GM12878 (cell line): ENCODE results near the gene CCN2. TPM values are rescaled to one million over a fixed set of nuclear protein-coding genes. Genes with fewer than 3 reads are reported as not detected.

ENCODE experiments used
- ATAC-seq: fragments of 200-7000 bp; cut with Tn5 transposase; 3 replicates; pipeline ENCODE4 v1.9.1; 2020; ENCODE audit warnings: mild to moderate bottlenecking, moderate library complexity
- BruUV-seq: library from RNA; stranded (reverse); fragments of 400-500 nt; replicated peaks from 2 replicates; lab custom pipeline; 2021; lab: Mats Ljungman, UMichigan
- CTCF ChIA-PET: fragments of 300-600 bp; sonication (Branson Sonifier 250); formaldehyde crosslinking; extraction: SDS; loops from one replicate; lab custom pipeline; 2021; ENCODE audit warnings: inconsistent platforms; lab: Yijun Ruan, JAX
- POLR2A ChIA-PET: fragments of 350-600 bp; formaldehyde crosslinking; extraction: SDS; loops from one replicate; lab custom pipeline; 2021; ENCODE audit warnings: inconsistent platforms; lab: Charles Lee
- RAD21 ChIA-PET: fragments of 300-600 bp; sonication (Branson Sonifier 250); formaldehyde crosslinking; loops from one replicate; lab custom pipeline; 2023; ENCODE audit warnings: antibody characterized with exemption; ENCODE audit not compliant: unreplicated experiment; lab: Charles Lee
- SMC1A ChIA-PET: fragments of 300-600 bp; sonication (Branson Sonifier 250); formaldehyde crosslinking; loops from one replicate; lab custom pipeline; 2023; ENCODE audit not compliant: unreplicated experiment, uncharacterized antibody; lab: Charles Lee
- DNase-seq: peaks from one replicate; pipeline ENCODE4 v3.0.0-alpha.2; 2011; ENCODE audit warnings: low read depth, low spot score
- FAIRE-seq: peaks from 3 replicates; lab custom pipeline; 2011; peaks lifted over from hg19 to GRCh38; lab: Jason Lieb, UNC
- H2AFZ ChIP-seq: 2 replicates; pipeline ENCODE4 v1.6.0; 2011; ENCODE audit warnings: low read depth, low read length, control low read depth; ENCODE audit not compliant: control insufficient read depth
- H3K27ac ChIP-seq: 2 replicates; pipeline ENCODE4 v1.5.1; 2011; ENCODE audit warnings: control low read depth; ENCODE audit not compliant: control insufficient read depth, insufficient read depth
- H3K27me3 ChIP-seq, 2 experiments: replicated peaks in 1 of 2; 2 replicates each; pipeline versions ENCODE4 v1.6.0 to v1.6.1; 2011; ENCODE audit warnings: low read length in 1 of 2; ENCODE audit not compliant: control insufficient read depth in 2 of 2, insufficient read depth in 2 of 2
- H3K36me3 ChIP-seq, 2 experiments: 2 replicates each; pipeline ENCODE4 v1.5.1; 2011; ENCODE audit warnings: low read length in 1 of 2; ENCODE audit not compliant: control insufficient read depth in 2 of 2, insufficient read depth in 2 of 2
- H3K4me1 ChIP-seq: 2 replicates; pipeline ENCODE4 v1.6.1; 2011; ENCODE audit warnings: mild to moderate bottlenecking, low read length, moderate library complexity, mixed read lengths; ENCODE audit not compliant: control insufficient read depth, insufficient read depth
- H3K4me2 ChIP-seq: 2 replicates; pipeline ENCODE4 v1.6.0; 2011; ENCODE audit warnings: control low read depth; ENCODE audit not compliant: control insufficient read depth, insufficient read depth
- H3K4me3 ChIP-seq: fragments of 200-600 bp; sonication (generic); 2 replicates; pipeline ENCODE4 v1.5.1; 2016
- H3K79me2 ChIP-seq: 2 replicates; pipeline ENCODE4 v1.6.0; 2011; ENCODE audit warnings: low read length; ENCODE audit not compliant: control insufficient read depth, insufficient read depth
- H3K9ac ChIP-seq: 2 replicates; pipeline ENCODE4 v1.8.0; 2011; ENCODE audit warnings: low read length, control low read depth, mixed read lengths; ENCODE audit not compliant: control insufficient read depth, insufficient read depth
- H3K9me3 ChIP-seq: replicated peaks from 3 replicates; pipeline ENCODE4 v1.5.1; 2011; ENCODE audit warnings: mild to moderate bottlenecking, low read length; ENCODE audit not compliant: control insufficient read depth, insufficient read depth
- H4K20me1 ChIP-seq: 2 replicates; pipeline ENCODE4 v1.6.0; 2011; ENCODE audit not compliant: control insufficient read depth, insufficient read depth
- ESRRA ChIP-seq: IDR thresholded peaks from 2 replicates; pipeline ENCODE4 v1.6.1; 2012; ENCODE audit warnings: mild to moderate bottlenecking, low read length, improper control_type of control experiment
- HCFC1 ChIP-seq: fragments of 150-350 bp; IDR thresholded peaks from 2 replicates; pipeline ENCODE4 v1.6.1; 2014; ENCODE audit warnings: low read length
- JUND ChIP-seq: IDR thresholded peaks from 2 replicates; pipeline ENCODE4 v1.6.1; 2012; ENCODE audit warnings: low read depth, mild to moderate bottlenecking, low read length, improper control_type of control experiment, moderate library complexity
- MTA3 ChIP-seq: IDR thresholded peaks from 2 replicates; pipeline ENCODE4 v1.6.1; 2012; ENCODE audit warnings: low read length, inconsistent platforms, borderline replicate concordance
- PBX3 ChIP-seq: IDR thresholded peaks from 2 replicates; pipeline ENCODE4 v1.6.1; 2011; ENCODE audit warnings: mild to moderate bottlenecking, low read depth, low read length, moderate library complexity; ENCODE audit not compliant: insufficient replicate concordance
- ZNF274 ChIP-seq: IDR thresholded peaks from one replicate; pipeline ENCODE4 v1.8.0; 2011; ENCODE audit not compliant: insufficient read length, insufficient read depth
- WGBS: methylation state at CpG from one replicate; pipeline ENCODE4 v1.1.6; 2016; ENCODE audit warnings: low lambda C conversion rate; ENCODE audit not compliant: insufficient replicate concordance, insufficient coverage; ENCODE audit errors: missing lambda C conversion rate; 5-methylcytosine and 5-hydroxymethylcytosine counted together
- in situ Hi-C: fragments of 300-500 bp; cut with MboI; formaldehyde crosslinking; loops from 9 replicates; pipeline ENCODE4 v1.14.3; 2018; ENCODE audit warnings: mixed read lengths
- intact Hi-C: fragments of 100-400 bp; cut with micrococcal nuclease; formaldehyde crosslinking; loops from one replicate; pipeline ENCODE4 v1.14.2; 2022; ENCODE audit not compliant: unreplicated experiment
- polyA plus RNA-seq, 11 experiments: library from polyadenylated mRNA; depleted of rRNA in 4 of 11; unstranded in 6 of 11; stranded (reverse) in 5 of 11; fragments of >200 nt; fragmentation: Nextera tagmentation in 4 of 11; fragmentation: Illumina TruSeq in 1 of 11; extraction: Ambion mirVana in 4 of 11; extraction: Trizol in 1 of 11; gene quantifications; 1 replicate in 1 of 11; 2 replicates in 10 of 11; pipeline versions ENCODE4 v1.2.1 to v1.2.3, GENCODE V29; 2011 to 2016; ENCODE audit warnings: inconsistent platforms in 2 of 11, missing spikeins in 2 of 11, low read depth in 1 of 11
- total RNA-seq, 4 experiments: library from RNA; depleted of rRNA in 3 of 4; stranded (reverse); fragments of >200 nt in 3 of 4; fragmentation: Illumina TruSeq in 1 of 4; extraction: Trizol in 1 of 4; gene quantifications; 2 replicates each; pipeline versions ENCODE4 v1.2.1 to v1.2.3, GENCODE V29; 2013 to 2021
- TF ChIP-seq, protein P1 (sequence below): fragments of 450-650 bp; IDR thresholded peaks from 2 replicates; pipeline ENCODE4 v1.6.1; 2016; ENCODE audit warnings: mild to moderate bottlenecking

CCN2 gene
- total and polyA plus RNA-seq, 10 of the 15 experiments (the other 5 are each of a cell fraction or from before 2014, with no cell fraction given), result 0.26 to 0.62 (median 0.44) TPM; not detected in 7

DNA sequence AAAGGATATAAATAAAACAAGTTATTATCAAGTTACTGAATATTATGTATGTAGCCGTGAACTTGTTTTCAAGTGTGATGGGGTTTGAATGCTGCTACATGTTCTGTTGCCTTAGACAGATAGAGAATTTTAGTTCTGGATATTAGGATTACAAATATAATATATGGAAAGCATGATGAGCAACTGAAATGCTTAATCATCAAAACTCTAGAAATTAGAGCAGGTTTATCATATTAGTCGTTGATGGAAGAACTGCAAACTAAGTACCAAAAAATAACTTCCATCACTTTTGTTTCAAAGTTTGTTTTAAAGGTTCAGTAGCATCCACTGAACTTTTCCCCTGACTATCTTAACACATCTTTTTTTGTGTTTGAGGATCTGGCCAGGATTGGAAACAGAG is 49.1 kb upstream of the CCN2 start:
- RAD21 ChIA-PET, result no interaction called here
- ATAC-seq (no peak), FAIRE-seq (peak; percentile 18), DNase-seq (no peak)
- Histone ChIP-seq H3K4me2 (no peak overlapping the region), H3K36me3 (no peaks in the 10 kb centered on the region), H3K9ac (no peak overlapping the region), H3K9me3 (no peaks in the 10 kb centered on the region; the same call in 1 of the 3 replicates), H3K4me1 (no peaks in the 10 kb centered on the region), H2AFZ (no peak overlapping the region), H3K79me2 (no peaks in the 10 kb centered on the region), H4K20me1 (no peaks in the 10 kb centered on the region), H3K27ac (no peak overlapping the region), H3K27me3 (peaks cover 0 to 2% of the 10 kb centered on the region in 2 experiments; a peak in 1 of 4 replicates), H3K4me3 (no peak overlapping the region)
- SMC1A ChIA-PET, result no interaction called here
- in situ Hi-C loops, result no loop called here
- CTCF ChIA-PET, result no interaction called here
- no peak for TF ChIP-seq ZNF274
- no peak for TF ChIP-seq PBX3
- TF ChIP-seq HCFC1, result no peak
- TF ChIP-seq MTA3, result no peak
- TF ChIP-seq, protein P1, sequence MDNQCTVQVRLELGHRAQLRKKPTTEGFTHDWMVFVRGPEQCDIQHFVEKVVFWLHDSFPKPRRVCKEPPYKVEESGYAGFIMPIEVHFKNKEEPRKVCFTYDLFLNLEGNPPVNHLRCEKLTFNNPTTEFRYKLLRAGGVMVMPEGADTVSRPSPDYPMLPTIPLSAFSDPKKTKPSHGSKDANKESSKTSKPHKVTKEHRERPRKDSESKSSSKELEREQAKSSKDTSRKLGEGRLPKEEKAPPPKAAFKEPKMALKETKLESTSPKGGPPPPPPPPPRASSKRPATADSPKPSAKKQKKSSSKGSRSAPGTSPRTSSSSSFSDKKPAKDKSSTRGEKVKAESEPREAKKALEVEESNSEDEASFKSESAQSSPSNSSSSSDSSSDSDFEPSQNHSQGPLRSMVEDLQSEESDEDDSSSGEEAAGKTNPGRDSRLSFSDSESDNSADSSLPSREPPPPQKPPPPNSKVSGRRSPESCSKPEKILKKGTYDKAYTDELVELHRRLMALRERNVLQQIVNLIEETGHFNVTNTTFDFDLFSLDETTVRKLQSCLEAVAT, result no peak
- TF ChIP-seq ESRRA, result no peak
- TF ChIP-seq JUND, result no peak
- intact Hi-C loops, result no loop called here
- POLR2A ChIA-PET, result no interaction called here
- BruUV-seq, result no TSS peak
- WGBS, result 43% methylated on average over 2 of the region's 2 CpGs
